GM12878 (cell line): ENCODE data around the gene TNFSF9. TPM values are rescaled to one million over a fixed set of nuclear protein-coding genes. Genes with fewer than 3 reads are reported as not detected.

Experiments
- DPF2 ChIP-seq: fragments of 450-650 bp; IDR thresholded peaks from 2 replicates; pipeline ENCODE4 v1.6.1; 2017; ENCODE audit warnings: mild to moderate bottlenecking
- ELK1 ChIP-seq: IDR thresholded peaks from 2 replicates; pipeline ENCODE4 v1.6.1; 2012; ENCODE audit warnings: low read depth, low read length, improper control_type of control experiment
- HCFC1 ChIP-seq: fragments of 150-350 bp; IDR thresholded peaks from 2 replicates; pipeline ENCODE4 v1.6.1; 2014; ENCODE audit warnings: low read length
- IRF5 ChIP-seq: fragments of 450-650 bp; IDR thresholded peaks from 2 replicates; pipeline ENCODE4 v1.6.1; 2017; ENCODE audit warnings: borderline replicate concordance
- MEF2B ChIP-seq: fragments of 450-650 bp; IDR thresholded peaks from 2 replicates; pipeline ENCODE4 v1.6.1; 2018; ENCODE audit warnings: mild to moderate bottlenecking, moderate library complexity; ENCODE audit not compliant: partially characterized antibody, poor library complexity, severe bottlenecking
- PAX5 ChIP-seq: IDR thresholded peaks from 2 replicates; pipeline ENCODE4 v1.6.1; 2011; ENCODE audit warnings: low read depth, low read length, borderline replicate concordance
- PRDM15 ChIP-seq: fragments of 450-650 bp; formaldehyde crosslinking; IDR thresholded peaks from 2 replicates; pipeline ENCODE4 v1.4.0; 2020; ENCODE audit warnings: mild to moderate bottlenecking, moderate library complexity
- RAD21 ChIP-seq: IDR thresholded peaks from 2 replicates; pipeline ENCODE4 v1.6.1; 2011; ENCODE audit warnings: mild to moderate bottlenecking, low read depth, low read length, moderate library complexity; ENCODE audit not compliant: insufficient read depth
- SPI1 ChIP-seq: IDR thresholded peaks from 2 replicates; pipeline ENCODE4 v1.6.1; 2011; ENCODE audit warnings: low read depth, mild to moderate bottlenecking, low read length, moderate library complexity, borderline replicate concordance; ENCODE audit not compliant: insufficient read depth
- SREBF1 ChIP-seq: IDR thresholded peaks from 2 replicates; pipeline ENCODE4 v1.6.1; 2012; ENCODE audit warnings: mild to moderate bottlenecking, low read length
- YBX1 ChIP-seq: fragments of 450-650 bp; IDR thresholded peaks from 2 replicates; pipeline ENCODE4 v1.6.1; 2016; ENCODE audit warnings: antibody characterized with exemption
- ZBTB4 ChIP-seq: fragments of 450-650 bp; formaldehyde crosslinking; IDR thresholded peaks from 2 replicates; pipeline ENCODE4 v1.4.0; 2022; ENCODE audit warnings: mild to moderate bottlenecking, moderate library complexity
- ZNF592 ChIP-seq: fragments of 450-650 bp; IDR thresholded peaks from 2 replicates; pipeline ENCODE4 v1.6.1; 2017; ENCODE audit warnings: mild to moderate bottlenecking, moderate library complexity
- polyA plus RNA-seq, 11 experiments: library from polyadenylated mRNA; depleted of rRNA in 4 of 11; unstranded in 6 of 11; stranded (reverse) in 5 of 11; fragments of >200 nt; fragmentation: Nextera tagmentation in 4 of 11; fragmentation: Illumina TruSeq in 1 of 11; extraction: Ambion mirVana in 4 of 11; extraction: Trizol in 1 of 11; gene quantifications; 1 replicate in 1 of 11; 2 replicates in 10 of 11; pipeline versions ENCODE4 v1.2.1 to v1.2.3, GENCODE V29; 2011 to 2016; ENCODE audit warnings: inconsistent platforms in 2 of 11, missing spikeins in 2 of 11, low read depth in 1 of 11
- total RNA-seq, 4 experiments: library from RNA; depleted of rRNA in 3 of 4; stranded (reverse); fragments of >200 nt in 3 of 4; fragmentation: Illumina TruSeq in 1 of 4; extraction: Trizol in 1 of 4; gene quantifications; 2 replicates each; pipeline versions ENCODE4 v1.2.1 to v1.2.3, GENCODE V29; 2013 to 2021

TNFSF9 gene
- total and polyA plus RNA-seq, 10 of the 15 experiments (the other 5 are each of a cell fraction or from before 2014, with no cell fraction given): 6.2 to 75.3 (median 22.1) TPM

GRCh38 chr19:6527893-6528543 lies 2.8 kb upstream of the TNFSF9 start (continued):
- TF ChIP-seq RAD21: peak; percentile 4; the same call in 1 of the 2 replicates
- TF ChIP-seq YBX1: no peak
- no peak for TF ChIP-seq ELK1
- no peak for TF ChIP-seq ZBTB4 (CRISPR knock-in tag)
- TF ChIP-seq MEF2B: peak; percentile 97
- TF ChIP-seq ZNF592: no peak; the same call in 1 of the 2 replicates
- TF ChIP-seq DPF2: peak; percentile 25; the same call in 1 of the 2 replicates
- no peak for TF ChIP-seq SPI1
- TF ChIP-seq IRF5: peak; percentile 35; the same call in 1 of the 2 replicates
- TF ChIP-seq PRDM15: no peak
- TF ChIP-seq PAX5: peak; percentile 79
- no peak; the same call in 1 of the 2 replicates for TF ChIP-seq HCFC1
- no peak for TF ChIP-seq SREBF1
